DMS79 (cell line): Measurements from ENCODE around the gene LRRC73.
"Not testable (repeated sequence)": the region's sequence is repeated elsewhere in the genome, so short reads cannot be mapped to it uniquely, and the experiment has no call there.

Source experiments
- DNase-seq: peaks from one replicate; lab custom pipeline; 2025; lab: John Stamatoyannopoulos, UW

The LRRC73 gene

GRCh38 chr6:43461936-43462335 lies 48.2 kb downstream of the LRRC73 start:
- DNase-seq: no peak

GRCh38 chr6:43460032-43460431 lies 50.1 kb downstream of the LRRC73 start:
- no peak for DNase-seq

GRCh38 chr6:43459535-43459934 lies 50.6 kb downstream of the LRRC73 start:
- no peak for DNase-seq

DNA sequence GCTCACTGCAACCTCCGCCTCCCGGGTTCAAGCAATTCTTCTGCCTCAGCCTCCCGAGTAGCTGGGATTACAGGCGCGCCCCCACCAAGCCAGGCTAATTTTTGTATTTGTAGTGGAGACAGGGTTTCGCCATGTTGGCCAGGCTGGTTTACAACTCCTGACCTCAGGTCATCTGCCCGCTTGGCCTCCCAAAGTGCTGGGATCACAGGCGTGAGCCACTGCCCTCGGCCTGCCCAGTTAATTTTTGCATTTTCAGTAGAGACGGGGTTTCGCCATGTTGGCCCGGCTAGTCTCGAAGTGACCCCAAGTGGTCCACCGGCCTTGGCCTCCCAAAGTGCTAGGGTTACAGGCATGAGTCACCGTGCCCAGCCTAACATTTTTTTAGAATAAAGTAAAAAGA lies 52.0 kb downstream of the LRRC73 start:
- not testable (repeated sequence) for DNase-seq

- no peak for DNase-seq
Measured at GRCh38 chr6:43457643-43458042, 52.5 kb downstream of the LRRC73 start.
